A549 treated with AZD9567 at 1 μM for 4 hours (cell line): Measurements from ENCODE around the gene RNF214. TPM values are rescaled to one million over a fixed set of nuclear protein-coding genes. Genes with fewer than 3 reads are reported as not detected.

Experiments used
- total RNA-seq: library from RNA; stranded (reverse); fragments of 200-300 nt; extraction: Qiagen RNA extraction; gene quantifications from 5 replicates; pipeline ENCODE4 v1.2.3, GENCODE V29; 2022; ENCODE audit not compliant: insufficient read depth

RNF214 gene
- total RNA-seq, result 8.4 to 24.2 TPM (median 10.2 TPM) in 5 replicates

GRCh38 chr11:117232092-117232878 lies at the start of gene RNF214:
RNF214 (plus strand) TSS chr11:117232671; CDS start chr11:117234273, 1,602 bp downstream.

DNA sequence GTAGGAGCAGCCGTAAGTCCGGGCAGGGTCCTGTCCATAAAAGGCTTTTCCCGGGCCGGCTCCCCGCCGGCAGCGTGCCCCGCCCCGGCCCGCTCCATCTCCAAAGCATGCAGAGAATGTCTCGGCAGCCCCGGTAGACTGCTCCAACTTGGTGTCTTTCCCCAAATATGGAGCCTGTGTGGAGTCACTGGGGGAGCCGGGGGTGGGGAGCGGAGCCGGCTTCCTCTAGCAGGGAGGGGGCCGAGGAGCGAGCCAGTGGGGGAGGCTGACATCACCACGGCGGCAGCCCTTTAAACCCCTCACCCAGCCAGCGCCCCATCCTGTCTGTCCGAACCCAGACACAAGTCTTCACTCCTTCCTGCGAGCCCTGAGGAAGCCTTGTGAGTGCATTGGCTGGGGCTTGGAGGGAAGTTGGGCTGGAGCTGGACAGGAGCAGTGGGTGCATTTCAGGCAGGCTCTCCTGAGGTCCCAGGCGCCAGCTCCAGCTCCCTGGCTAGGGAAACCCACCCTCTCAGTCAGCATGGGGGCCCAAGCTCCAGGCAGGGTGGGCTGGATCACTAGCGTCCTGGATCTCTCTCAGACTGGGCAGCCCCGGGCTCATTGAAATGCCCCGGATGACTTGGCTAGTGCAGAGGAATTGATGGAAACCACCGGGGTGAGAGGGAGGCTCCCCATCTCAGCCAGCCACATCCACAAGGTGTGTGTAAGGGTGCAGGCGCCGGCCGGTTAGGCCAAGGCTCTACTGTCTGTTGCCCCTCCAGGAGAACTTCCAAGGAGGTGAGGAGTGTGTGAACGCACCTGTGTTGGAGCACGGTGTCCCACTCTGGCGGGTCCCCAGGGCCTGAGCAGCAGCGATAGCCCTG lies 33.2 kb upstream of the RNF214 start, which contains the start of gene TAGLN:
TAGLN (plus strand) TSS at position 318 of the 863 bp plus-strand sequence. CDS start 3,644 bp downstream, outside the sequence.

GRCh38 chr11:117231842-117232091 lies 704 bp upstream of the RNF214 start, which contains the start of gene PCSK7:
PCSK7 (minus strand) TSS chr11:117232073; CDS start chr11:117229844, 2,229 bp downstream.

GRCh38 chr11:117290809-117291396 lies 58.4 kb downstream of the RNF214 start, which contains the start of gene BACE1-AS:
BACE1-AS (plus strand) TSS chr11:117291346.

DNA sequence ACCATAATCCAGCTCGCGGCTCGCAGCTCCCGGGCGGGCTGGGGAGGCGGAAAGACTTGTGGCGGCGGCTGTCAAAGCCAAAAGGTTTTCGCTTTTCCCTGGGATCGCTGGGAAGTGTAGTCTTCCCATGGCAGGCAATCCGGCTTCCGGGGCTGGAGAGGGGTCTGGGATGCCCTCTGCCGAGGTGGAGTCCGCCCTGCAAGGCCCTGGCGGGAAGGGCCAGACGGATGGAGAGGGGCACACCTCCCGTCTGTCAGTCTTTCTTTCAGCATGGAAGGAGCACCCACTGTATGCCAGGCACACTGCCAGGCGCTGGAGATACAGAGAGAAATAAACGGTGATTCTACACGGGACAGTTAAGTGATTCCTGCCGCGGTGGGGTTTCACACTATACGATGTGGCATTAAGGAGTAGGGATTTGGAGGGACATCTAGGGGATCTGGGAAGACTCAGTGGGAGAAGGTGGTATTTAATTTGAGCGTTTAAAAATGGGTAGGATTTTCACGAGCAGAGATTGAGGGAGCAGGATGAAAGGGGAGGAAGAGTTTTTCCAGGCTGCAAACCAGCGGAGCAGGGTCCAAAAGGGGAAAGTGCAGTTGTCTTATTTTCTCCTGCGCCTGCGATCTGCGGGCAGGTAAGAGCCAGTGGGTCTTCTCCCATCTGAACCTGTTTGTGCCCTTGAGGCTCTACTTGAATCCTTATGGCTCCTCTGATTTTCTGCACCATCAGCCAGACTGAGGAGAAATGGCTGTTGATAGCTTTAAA lies 83.9 kb downstream of the RNF214 start, which contains the start of gene BACE1:
BACE1 (minus strand) TSS at position 60 of the 765 bp plus-strand sequence. CDS start 461 bp downstream, outside the sequence.

GRCh38 chr11:117327567-117328374 lies 95.3 kb downstream of the RNF214 start, which contains the start of gene CEP164:
CEP164 (plus strand) TSS chr11:117327854; CDS start chr11:117338587, 10,733 bp downstream.

Other genes with a start within 250 kb of the RNF214 start
- gene SIK3, start 134.2 kb upstream of the RNF214 start, total RNA-seq, result 7.3 to 8.2 TPM (median 7.6 TPM) in 5 replicates
- 32.2 to 57.4 TPM (median 33.7 TPM) in 5 replicates for gene PAFAH1B2, start 88.4 kb upstream of the RNF214 start, total RNA-seq
- 4.9 to 20.5 TPM (median 5.6 TPM) in 5 replicates for gene SIDT2, start 53.9 kb upstream of the RNF214 start, total RNA-seq
- gene TAGLN, start 33.3 kb upstream of the RNF214 start, total RNA-seq, result 62.4 to 133 TPM (median 91.6 TPM) in 5 replicates
- gene PCSK7, start 598 bp upstream of the RNF214 start, total RNA-seq, result 13.6 to 20.1 TPM (median 18.2 TPM) in 5 replicates
- 1.3 to 2.1 TPM (median 1.7 TPM) in 5 replicates for gene BACE1-AS, start 58.7 kb downstream of the RNF214 start, total RNA-seq
- 9.1 to 23.4 TPM (median 10.5 TPM) in 5 replicates for gene BACE1, start 83.6 kb downstream of the RNF214 start, total RNA-seq
- 12.5 to 21.9 TPM (median 20.5 TPM) in 5 replicates for gene CEP164, start 95.2 kb downstream of the RNF214 start, total RNA-seq